HCT116 (cell line): Measurements from ENCODE around the gene WIF1. TPM values are rescaled to one million over a fixed set of nuclear protein-coding genes. Genes with fewer than 3 reads are reported as not detected.

Source experiments
- ATAC-seq: fragments of 200-7000 bp; cut with Tn5 transposase; 2 replicates; pipeline ENCODE4 v1.9.1; 2020; ENCODE audit warnings: mild to moderate bottlenecking, moderate library complexity
- BruUV-seq: library from RNA; stranded (reverse); fragments of 400-500 nt; replicated peaks from 2 replicates; lab custom pipeline; 2021; lab: Mats Ljungman, UMichigan
- CTCF ChIA-PET: fragments of 300-600 bp; sonication (Branson Sonifier 250); formaldehyde crosslinking; loops from one replicate; lab custom pipeline; 2021; ENCODE audit warnings: antibody characterized with exemption; lab: Charles Lee
- POLR2A ChIA-PET: fragments of 300-600, 350-600 bp; sonication (Branson Sonifier 250); formaldehyde crosslinking; loops from one replicate; lab custom pipeline; 2021; ENCODE audit warnings: antibody characterized with exemption; lab: Charles Lee
- RAD21 ChIA-PET, 2 experiments: fragments of 300-600 bp; sonication (Branson Sonifier 250); formaldehyde crosslinking; loops; one replicate each; lab custom pipeline; 2023; ENCODE audit warnings: low total read pairs in 2 of 2; ENCODE audit not compliant: uncharacterized antibody in 2 of 2, unreplicated experiment in 2 of 2, low non-redundant PET in 1 of 2; lab: Charles Lee
- DNase-seq: peaks from one replicate; pipeline ENCODE4 v3.0.0-alpha.2; 2010; ENCODE audit warnings: low read depth, low spot score
- H2AFZ ChIP-seq: fragments of 200-600 bp; shearing (Covaris generic), sonication (generic); 2 replicates; pipeline ENCODE4 v1.6.1; 2017; ENCODE audit warnings: low read depth, mixed run types, mixed read lengths, antibody characterized with exemption, low read length; ENCODE audit not compliant: poor library complexity, severe bottlenecking
- H3K27ac ChIP-seq: 2 replicates; pipeline ENCODE4 v1.5.1; 2012; ENCODE audit warnings: low read depth, low read length
- H3K27me3 ChIP-seq: fragments of 200-600 bp; sonication (generic); 2 replicates; pipeline ENCODE4 v1.6.1; 2016; ENCODE audit warnings: mixed run types, low read length, mixed read lengths; ENCODE audit not compliant: insufficient read depth
- H3K36me3 ChIP-seq, 2 experiments: fragments of 200-500 bp in 1 of 2; fragments of 200-600 bp in 1 of 2; sonication (Bioruptor generic) in 1 of 2; sonication (generic) in 1 of 2; 2 replicates each; pipeline versions ENCODE4 v1.5.1 to v1.6.1; 2014 to 2016; ENCODE audit warnings: low read length in 2 of 2, inconsistent platforms in 1 of 2, mixed read lengths in 1 of 2, mixed run types in 1 of 2; ENCODE audit not compliant: insufficient read depth in 2 of 2, control insufficient read depth in 1 of 2
- H3K4me1 ChIP-seq, 2 experiments: fragments of 200-600 bp in 1 of 2; sonication (generic) in 1 of 2; 2 replicates each; pipeline versions ENCODE4 v1.5.1 to v1.6.1; 2012 to 2017; ENCODE audit warnings: low read length in 2 of 2, inconsistent platforms in 1 of 2, mild to moderate bottlenecking in 1 of 2, mixed read lengths in 1 of 2, mixed run types in 1 of 2, moderate library complexity in 1 of 2; ENCODE audit not compliant: insufficient read depth in 2 of 2, control insufficient read depth in 1 of 2
- H3K4me2 ChIP-seq: fragments of 200-600 bp; sonication (generic); 2 replicates; pipeline ENCODE4 v1.6.1; 2017; ENCODE audit warnings: mixed run types, low read length, mixed read lengths
- H3K4me3 ChIP-seq, 2 experiments: fragments of 200-600 bp in 1 of 2; sonication (generic) in 1 of 2; replicated peaks in 1 of 2; 2 replicates each; pipeline ENCODE4 v1.5.1; 2011 to 2016; ENCODE audit warnings: low read length in 2 of 2, control low read depth in 1 of 2, low read depth in 1 of 2, mild to moderate bottlenecking in 1 of 2, mixed read lengths in 1 of 2, mixed run types in 1 of 2
- H3K79me2 ChIP-seq: fragments of 200-600 bp; sonication (generic); 2 replicates; pipeline ENCODE4 v1.6.1; 2017; ENCODE audit warnings: mild to moderate bottlenecking, mixed run types, low read length, moderate library complexity, mixed read lengths; ENCODE audit not compliant: insufficient read depth
- H3K9ac ChIP-seq: fragments of 200-600 bp; sonication (generic); 2 replicates; pipeline ENCODE4 v1.6.1; 2016; ENCODE audit warnings: low read length, mixed read lengths
- H3K9me2 ChIP-seq: fragments of 200-600 bp; sonication (generic), shearing (Covaris generic); 2 replicates; pipeline ENCODE4 v1.6.1; 2017; ENCODE audit warnings: mixed run types, mild to moderate bottlenecking, moderate library complexity; ENCODE audit not compliant: insufficient read depth
- H3K9me3 ChIP-seq, 2 experiments: fragments of 200-500 bp in 1 of 2; fragments of 200-600 bp in 1 of 2; sonication (Bioruptor generic) in 1 of 2; sonication (generic) in 1 of 2; 2 replicates each; pipeline ENCODE4 v1.6.1; 2014 to 2017; ENCODE audit warnings: low read length in 2 of 2, mixed read lengths in 2 of 2, inconsistent platforms in 1 of 2, low read depth in 1 of 2, mild to moderate bottlenecking in 1 of 2, mixed run types in 1 of 2, moderate library complexity in 1 of 2; ENCODE audit not compliant: control insufficient read depth in 1 of 2, insufficient read depth in 1 of 2
- H4K20me1 ChIP-seq: fragments of 200-600 bp; sonication (generic), shearing (Covaris generic); 2 replicates; pipeline ENCODE4 v1.6.1; 2017; ENCODE audit warnings: mixed run types, mild to moderate bottlenecking, moderate library complexity; ENCODE audit not compliant: insufficient read depth
- ATF3 ChIP-seq: IDR thresholded peaks from 2 replicates; pipeline ENCODE4 v1.6.1; 2012
- CEBPB ChIP-seq: IDR thresholded peaks from 2 replicates; pipeline ENCODE4 v1.6.1; 2012; ENCODE audit warnings: low read depth
- ELF1 ChIP-seq: IDR thresholded peaks from 2 replicates; pipeline ENCODE4 v1.6.1; 2012; ENCODE audit warnings: low read depth, borderline replicate concordance
- EZH2 ChIP-seq: fragments of 200-600 bp; sonication (generic); IDR thresholded peaks from 2 replicates; pipeline ENCODE4 v1.6.1; 2017; ENCODE audit warnings: antibody characterized with exemption, mixed run types
- FOSL1 ChIP-seq: IDR thresholded peaks from 2 replicates; pipeline ENCODE4 v1.6.1; 2012; ENCODE audit warnings: low read depth
- JUND ChIP-seq: IDR thresholded peaks from 2 replicates; pipeline ENCODE4 v1.6.1; 2012
- MAX ChIP-seq: IDR thresholded peaks from 2 replicates; pipeline ENCODE4 v1.6.1; 2012
- POLR2AphosphoS5 ChIP-seq: IDR thresholded peaks from 2 replicates; pipeline ENCODE4 v1.6.1; 2011; ENCODE audit warnings: mild to moderate bottlenecking, low read depth, low read length, moderate library complexity
- SIN3A ChIP-seq: IDR thresholded peaks from 2 replicates; pipeline ENCODE4 v1.6.1; 2012; ENCODE audit warnings: low read depth
- SRF ChIP-seq: IDR thresholded peaks from 2 replicates; pipeline ENCODE4 v1.6.1; 2012; ENCODE audit warnings: low read depth
- TCF7L2 ChIP-seq: IDR thresholded peaks from 2 replicates; pipeline ENCODE4 v1.7.0; 2011; ENCODE audit warnings: borderline replicate concordance, inconsistent platforms; ENCODE audit not compliant: insufficient read depth, insufficient read length; ENCODE audit errors: extremely low read depth
- ZBTB33 ChIP-seq: IDR thresholded peaks from 2 replicates; pipeline ENCODE4 v1.6.1; 2011; ENCODE audit warnings: mild to moderate bottlenecking, low read length, moderate library complexity; ENCODE audit not compliant: insufficient replicate concordance; ENCODE audit errors: extremely low read depth
- ZFX ChIP-seq: fragments of 450-650 bp; IDR thresholded peaks from 2 replicates; pipeline ENCODE4 v1.6.1; 2017
- intact Hi-C: fragments of 100-400 bp; cut with micrococcal nuclease; formaldehyde crosslinking; loops from 2 replicates; pipeline ENCODE4 v1.10.0; 2022
- total RNA-seq: library from RNA; stranded (reverse); gene quantifications from one replicate; pipeline ENCODE4 v1.2.1, GENCODE V29; 2021; ENCODE audit not compliant: unreplicated experiment

WIF1 gene
- total RNA-seq, 1 experiment from 2014 or later, result not detected

GRCh38 chr12:65084579-65084978 is 36.5 kb downstream of the WIF1 start:
- CTCF ChIA-PET, result interaction anchor here (1.6 kb wide), 1 partner anchor 9 kb away, joined by 3 read pairs; no protein-coding TSS in a partner anchor
- Histone ChIP-seq H3K4me1 (no peaks in the 10 kb centered on the region), H3K9me2 (no peaks in the 10 kb centered on the region), H3K4me2 (no peak overlapping the region), H3K36me3 (no peaks in the 10 kb centered on the region), H4K20me1 (no peaks in the 10 kb centered on the region), H2AFZ (no peak overlapping the region), H3K79me2 (no peaks in the 10 kb centered on the region), H3K4me3 (no peak overlapping the region), H3K9ac (no peak overlapping the region), H3K27me3 (peaks cover 70% of the 10 kb centered on the region), H3K27ac (no peak overlapping the region), H3K9me3 (no peaks in the 10 kb centered on the region)
- no peak for TF ChIP-seq ZFX
- no peak for TF ChIP-seq EZH2
- TF ChIP-seq JUND, result no peak
- TF ChIP-seq ATF3, result no peak
- no peak for TF ChIP-seq FOSL1
- TF ChIP-seq TCF7L2, result no peak
- TF ChIP-seq ZBTB33, result no peak
- no peak for TF ChIP-seq POLR2AphosphoS5
- no peak for TF ChIP-seq SIN3A
- intact Hi-C loops, result no loop called here
- no TSS peak for BruUV-seq
- DNase-seq (no peak), ATAC-seq (no peak)
- RAD21 ChIA-PET, result no interaction called here
- POLR2A ChIA-PET, result no interaction called here

GRCh38 chr12:65083581-65083980 is 37.5 kb downstream of the WIF1 start:
- H3K27me3 ChIP-seq, result peaks cover 62% of the 10 kb centered on the region
- no peaks in the 10 kb centered on the region for H3K9me2 ChIP-seq
- ChIA-PET POLR2A (no interaction called here), RAD21 (no interaction called here), CTCF (interaction anchor here (1.6 kb wide), 1 partner anchor 8 kb away, joined by 3 read pairs; no protein-coding TSS in a partner anchor)
- no peak overlapping the region for H3K27ac ChIP-seq
- no peak overlapping the region for H3K4me3 ChIP-seq
- H2AFZ ChIP-seq, result no peak overlapping the region
- no peak for DNase-seq
- no peaks in the 10 kb centered on the region for H3K79me2 ChIP-seq
- H3K9me3 ChIP-seq, result no peaks in the 10 kb centered on the region
- intact Hi-C loops, result no loop called here
- H3K4me1 ChIP-seq, result no peaks in the 10 kb centered on the region
- H4K20me1 ChIP-seq, result no peaks in the 10 kb centered on the region
- no peak for ATAC-seq
- no peaks in the 10 kb centered on the region for H3K36me3 ChIP-seq
- no peak overlapping the region for H3K9ac ChIP-seq
- no TSS peak for BruUV-seq
- no peak overlapping the region for H3K4me2 ChIP-seq
- TF ChIP-seq ZBTB33 (no peak), EZH2 (no peak), POLR2AphosphoS5 (no peak), CEBPB (no peak), FOSL1 (no peak), ELF1 (no peak), SRF (no peak), MAX (no peak)
